ENCODE measurements around the gene LSM5. TPM values are rescaled to one million over a fixed set of nuclear protein-coding genes. Genes with fewer than 3 reads are reported as not detected.

Gene LSM5
- total RNA-seq, 1 donor from 2014 or later = 50.5 TPM

DNA sequence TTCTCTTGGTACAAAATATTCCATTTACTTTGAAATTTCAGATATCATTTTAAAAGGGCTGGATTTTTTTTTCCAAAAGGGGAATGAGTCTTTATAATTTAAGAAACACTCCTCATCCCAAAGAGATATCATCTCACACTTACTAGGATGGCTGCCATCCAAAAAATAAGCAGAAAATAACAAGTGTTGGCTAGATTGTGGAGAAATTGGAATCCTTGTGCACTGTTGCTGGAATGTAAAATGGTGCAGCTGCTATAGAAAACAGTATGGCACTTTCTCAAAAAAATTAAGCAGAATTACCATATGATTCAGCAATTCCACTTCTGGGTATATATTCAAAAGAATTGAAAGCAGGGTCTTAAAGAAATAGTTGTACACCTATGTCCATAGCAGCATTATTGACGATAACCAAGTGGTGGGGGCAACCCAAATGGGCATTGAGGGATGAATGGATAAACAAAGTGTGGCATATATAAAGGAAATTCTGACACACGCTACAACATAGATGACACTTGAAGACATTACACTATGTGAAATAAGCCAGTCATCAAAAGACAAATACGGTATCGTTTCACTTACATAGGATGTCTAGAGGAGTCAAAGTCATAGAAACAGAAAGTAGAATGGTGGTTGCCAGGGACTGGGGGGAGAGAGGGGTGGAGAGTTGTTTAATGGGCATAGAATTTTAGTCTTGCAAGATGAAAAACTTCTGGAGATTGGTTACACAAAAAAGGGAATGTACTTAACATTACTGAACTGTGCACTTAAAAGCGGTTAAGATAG is 53.8 kb downstream of the LSM5 start:
- Mint-ChIP-seq H3K4me1 (ENCODE audit: unreplicated experiment) (no peaks in the 10 kb centered on the region), H3K4me3 (ENCODE audit: unreplicated experiment) (no peak overlapping the region), H3K27me3 (ENCODE audit: unreplicated experiment) (no peaks in the 10 kb centered on the region), H3K27ac (ENCODE audit: unreplicated experiment) (no peak overlapping the region), H3K36me3 (ENCODE audit: low read depth, unreplicated experiment) (no peaks in the 10 kb centered on the region), H3K9me3 (ENCODE audit: unreplicated experiment) (no peaks in the 10 kb centered on the region)
- no peak for DNase-seq (ENCODE audit: low spot score)
- TF ChIP-seq, protein P1, sequence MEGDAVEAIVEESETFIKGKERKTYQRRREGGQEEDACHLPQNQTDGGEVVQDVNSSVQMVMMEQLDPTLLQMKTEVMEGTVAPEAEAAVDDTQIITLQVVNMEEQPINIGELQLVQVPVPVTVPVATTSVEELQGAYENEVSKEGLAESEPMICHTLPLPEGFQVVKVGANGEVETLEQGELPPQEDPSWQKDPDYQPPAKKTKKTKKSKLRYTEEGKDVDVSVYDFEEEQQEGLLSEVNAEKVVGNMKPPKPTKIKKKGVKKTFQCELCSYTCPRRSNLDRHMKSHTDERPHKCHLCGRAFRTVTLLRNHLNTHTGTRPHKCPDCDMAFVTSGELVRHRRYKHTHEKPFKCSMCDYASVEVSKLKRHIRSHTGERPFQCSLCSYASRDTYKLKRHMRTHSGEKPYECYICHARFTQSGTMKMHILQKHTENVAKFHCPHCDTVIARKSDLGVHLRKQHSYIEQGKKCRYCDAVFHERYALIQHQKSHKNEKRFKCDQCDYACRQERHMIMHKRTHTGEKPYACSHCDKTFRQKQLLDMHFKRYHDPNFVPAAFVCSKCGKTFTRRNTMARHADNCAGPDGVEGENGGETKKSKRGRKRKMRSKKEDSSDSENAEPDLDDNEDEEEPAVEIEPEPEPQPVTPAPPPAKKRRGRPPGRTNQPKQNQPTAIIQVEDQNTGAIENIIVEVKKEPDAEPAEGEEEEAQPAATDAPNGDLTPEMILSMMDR (IDR thresholded peaks at IDR 0.05; ENCODE audit: unreplicated experiment) = no peak

Other genes with a start within 250 kb of the LSM5 start
- 43.7 TPM for gene AVL9, start 5.1 kb upstream of the LSM5 start, total RNA-seq (ENCODE audit: unreplicated experiment)